IMR-90 (cell line): Measurements from ENCODE around the gene SLC40A1. TPM values are rescaled to one million over a fixed set of nuclear protein-coding genes. Genes with fewer than 3 reads are reported as not detected.

Experiments
- ATAC-seq: fragments of 200-7000 bp; cut with Tn5 transposase; 2 replicates; pipeline ENCODE4 v1.9.1; 2020; ENCODE audit warnings: low read depth, mild to moderate bottlenecking, moderate library complexity
- BruUV-seq: library from RNA; stranded (reverse); fragments of 400-500 nt; replicated peaks from 2 replicates; lab custom pipeline; 2021; lab: Mats Ljungman, UMichigan
- CTCF ChIA-PET: fragments of 300-600 bp; formaldehyde crosslinking; extraction: SDS; loops from one replicate; lab custom pipeline; 2021; ENCODE audit warnings: antibody characterized with exemption; lab: Yijun Ruan, JAX
- POLR2A ChIA-PET: fragments of 300-600 bp; sonication (Branson Sonifier 250); formaldehyde crosslinking; loops from one replicate; lab custom pipeline; 2022; ENCODE audit warnings: antibody characterized with exemption; ENCODE audit not compliant: unreplicated experiment; lab: Charles Lee
- DNase-seq: peaks from one replicate; pipeline ENCODE4 v3.0.0; 2013
- H2AFZ ChIP-seq: replicated peaks from 2 replicates; pipeline ENCODE3; 2013; ENCODE audit warnings: low read length, mild to moderate bottlenecking; ENCODE audit not compliant: poor library complexity
- H2AK5ac ChIP-seq: 2 replicates; pipeline ENCODE4 v1.6.1; 2013; ENCODE audit warnings: low read depth, low read length, inconsistent platforms
- H2AK9ac ChIP-seq: replicated peaks from 2 replicates; pipeline ENCODE3; 2013; ENCODE audit warnings: mild to moderate bottlenecking, low read depth, low read length, moderate library complexity; ENCODE audit not compliant: poor library complexity
- H2BK120ac ChIP-seq: 2 replicates; pipeline ENCODE4 v1.6.1; 2013; ENCODE audit warnings: low read depth, low read length, inconsistent platforms
- H2BK15ac ChIP-seq: 3 replicates; pipeline ENCODE4 v1.6.1; 2013; ENCODE audit warnings: low read depth, low read length, inconsistent platforms
- H2BK20ac ChIP-seq: 2 replicates; pipeline ENCODE4 v1.6.1; 2013; ENCODE audit warnings: low read depth, mild to moderate bottlenecking, inconsistent platforms, low read length, moderate library complexity
- H2BK5ac ChIP-seq: 2 replicates; pipeline ENCODE4 v1.6.1; 2013; ENCODE audit warnings: mild to moderate bottlenecking, low read depth, low read length, inconsistent platforms; ENCODE audit not compliant: poor library complexity, severe bottlenecking
- H3K14ac ChIP-seq: replicated peaks from 2 replicates; pipeline ENCODE4 v1.6.1; 2013; ENCODE audit warnings: low read depth, low read length, inconsistent platforms
- H3K18ac ChIP-seq: 2 replicates; pipeline ENCODE4 v1.6.1; 2013; ENCODE audit warnings: low read depth, low read length, control low read depth
- H3K23ac ChIP-seq: 2 replicates; pipeline ENCODE4 v1.6.1; 2013; ENCODE audit warnings: low read depth, low read length, inconsistent platforms
- H3K27ac ChIP-seq: 2 replicates; pipeline ENCODE4 v1.5.1; 2013; ENCODE audit warnings: mild to moderate bottlenecking, control low read depth, low read length; ENCODE audit not compliant: insufficient read depth
- H3K27me3 ChIP-seq: 2 replicates; pipeline ENCODE4 v1.6.1; 2013; ENCODE audit warnings: low read length; ENCODE audit not compliant: control insufficient read depth, insufficient read depth
- H3K36me3 ChIP-seq: 2 replicates; pipeline ENCODE4 v1.6.1; 2013; ENCODE audit warnings: low read length, mixed read lengths; ENCODE audit not compliant: control insufficient read depth, insufficient read depth
- H3K4ac ChIP-seq: 2 replicates; pipeline ENCODE4 v1.6.1; 2013; ENCODE audit warnings: low read depth, low read length, inconsistent platforms
- H3K4me1 ChIP-seq: 2 replicates; pipeline ENCODE4 v1.6.1; 2013; ENCODE audit warnings: low read length, mixed read lengths; ENCODE audit not compliant: control insufficient read depth, insufficient read depth
- H3K4me2 ChIP-seq: 2 replicates; pipeline ENCODE4 v1.6.1; 2013; ENCODE audit warnings: low read depth, mild to moderate bottlenecking, control low read depth, low read length, moderate library complexity
- H3K4me3 ChIP-seq: 2 replicates; pipeline ENCODE4 v1.5.1; 2013; ENCODE audit warnings: low read depth, mild to moderate bottlenecking, control low read depth, low read length, moderate library complexity; ENCODE audit not compliant: insufficient read depth
- H3K56ac ChIP-seq: 2 replicates; pipeline ENCODE4 v1.6.1; 2013; ENCODE audit warnings: low read length, inconsistent platforms; ENCODE audit not compliant: insufficient read depth; ENCODE audit errors: extremely low read depth
- H3K79me1 ChIP-seq, 2 experiments: 2 replicates each; pipeline ENCODE4 v1.6.1; 2013; ENCODE audit warnings: low read length in 2 of 2, inconsistent platforms in 1 of 2, low read depth in 1 of 2
- H3K9ac ChIP-seq: 2 replicates; pipeline ENCODE4 v1.6.1; 2013; ENCODE audit warnings: low read depth, low read length, control low read depth
- H3K9me1 ChIP-seq: 2 replicates; pipeline ENCODE4 v1.6.1; 2013; ENCODE audit warnings: low read length, inconsistent platforms; ENCODE audit not compliant: insufficient read depth
- H3K9me3 ChIP-seq: 2 replicates; pipeline ENCODE4 v1.6.1; 2013; ENCODE audit warnings: low read length; ENCODE audit not compliant: control insufficient read depth, insufficient read depth
- H4K20me1 ChIP-seq: 2 replicates; pipeline ENCODE4 v1.6.1; 2013; ENCODE audit warnings: low read length, inconsistent platforms; ENCODE audit not compliant: insufficient read depth
- H4K5ac ChIP-seq: 2 replicates; pipeline ENCODE4 v1.6.1; 2013; ENCODE audit warnings: mild to moderate bottlenecking, low read depth, low read length, control low read depth
- H4K8ac ChIP-seq, 2 experiments: 2 replicates each; pipeline ENCODE4 v1.6.1; 2013; ENCODE audit warnings: low read depth in 2 of 2, low read length in 2 of 2, control low read depth in 1 of 2, inconsistent platforms in 1 of 2
- H4K91ac ChIP-seq: 2 replicates; pipeline ENCODE4 v1.6.1; 2013; ENCODE audit warnings: low read depth, low read length, inconsistent platforms; ENCODE audit not compliant: insufficient read depth
- FOS ChIP-seq: fragments of 150-350 bp; IDR thresholded peaks from 2 replicates; pipeline ENCODE4 v1.6.1; 2016; ENCODE audit warnings: low read depth, low read length
- MXI1 ChIP-seq: IDR thresholded peaks from 2 replicates; pipeline ENCODE4 v1.6.1; 2012; ENCODE audit warnings: low read depth, mild to moderate bottlenecking, low read length, moderate library complexity, borderline replicate concordance
- RCOR1 ChIP-seq: IDR thresholded peaks from 2 replicates; pipeline ENCODE4 v1.6.1; 2012; ENCODE audit warnings: mild to moderate bottlenecking, low read length, improper control_type of control experiment; ENCODE audit not compliant: insufficient replicate concordance
- SMC3 ChIP-seq: fragments of 150-350 bp; IDR thresholded peaks from 2 replicates; pipeline ENCODE4 v1.6.1; 2016; ENCODE audit warnings: low read depth, mild to moderate bottlenecking, antibody characterized with exemption, low read length, moderate library complexity
- USF2 ChIP-seq: fragments of 150-350 bp; IDR thresholded peaks from 2 replicates; pipeline ENCODE4 v1.6.1; 2017; ENCODE audit warnings: mild to moderate bottlenecking, antibody characterized with exemption, low read length, low read depth
- WGBS, 2 experiments: methylation state at CpG; one replicate each; pipeline versions ENCODE4 v1.1.5 to v1.1.7; 2013; ENCODE audit warnings: missing lambda C conversion rate in 2 of 2; ENCODE audit not compliant: insufficient read length in 1 of 2; ENCODE audit errors: extremely low coverage in 2 of 2; 5-methylcytosine and 5-hydroxymethylcytosine counted together
- dilution Hi-C: fragments of 300-500 bp; cut with HindIII; formaldehyde crosslinking; loops from one replicate; pipeline ENCODE4 v1.14.3; 2018; ENCODE audit warnings: low sequenced_read_pairs; ENCODE audit not compliant: unreplicated experiment
- in situ Hi-C: fragments of 300-500 bp; cut with MboI; formaldehyde crosslinking; loops from 3 replicates; pipeline ENCODE4 v1.14.3; 2019; ENCODE audit warnings: low sequenced_read_pairs, inconsistent platforms, mixed read lengths
- intact Hi-C: fragments of 100-400 bp; cut with micrococcal nuclease; formaldehyde crosslinking; loops from 2 replicates; pipeline ENCODE4 v1.10.0; 2022
- polyA plus RNA-seq, 3 experiments: library from polyadenylated mRNA; depleted of rRNA; stranded (reverse); fragments of >200 nt; gene quantifications; 2 replicates each; pipeline ENCODE4 v1.2.3, GENCODE V29; 2012; ENCODE audit warnings: low replicate concordance in 1 of 3
- total RNA-seq: library from RNA; depleted of rRNA; stranded (reverse); fragments of >200 nt; gene quantifications from 2 replicates; pipeline ENCODE4 v1.2.3, GENCODE V29; 2012

Gene SLC40A1
- total and polyA plus RNA-seq, 2 of the 4 experiments (the other 2 are of a cell fraction): 1.5 to 5.0 TPM

- in situ Hi-C loops (no loop called here), dilution Hi-C loops (no loop called here), intact Hi-C loops (no loop called here)
- peak overlapping the region; percentile 88; the same call in 1 of the 2 replicates for H3K18ac ChIP-seq
- no peak for TF ChIP-seq FOS
- TF ChIP-seq RCOR1: no peak
- no peak for TF ChIP-seq USF2
- no peak for TF ChIP-seq MXI1
- TF ChIP-seq SMC3: no peak
- no peak overlapping the region for H3K4me2 ChIP-seq
- peak overlapping the region; percentile 94; the same call in 1 of the 2 replicates for H4K5ac ChIP-seq
- no peak overlapping the region for H4K91ac ChIP-seq
- no peaks in the 10 kb centered on the region for H3K36me3 ChIP-seq
- no peak overlapping the region for H3K27ac ChIP-seq
- no peak overlapping the region for H3K23ac ChIP-seq
- ATAC-seq (no peak), DNase-seq (no peak)
- ChIA-PET CTCF (no interaction called here), POLR2A (no interaction called here)
- H4K8ac ChIP-seq: 0 out of 4 replicates have a peak overlapping the region, but pooled peaks of 1 of the 2 experiments have one; percentile 1
- peak overlapping the region; percentile 13; the same call in 1 of the 2 replicates for H2AK5ac ChIP-seq
- H3K9me3 ChIP-seq: no peaks in the 10 kb centered on the region
- H3K4ac ChIP-seq: no peak overlapping the region
- no TSS peak for BruUV-seq
- H3K9me1 ChIP-seq: no peaks in the 10 kb centered on the region; the same call in 1 of the 2 replicates
- no peak overlapping the region for H3K56ac ChIP-seq
- H2BK15ac ChIP-seq: peak overlapping the region; percentile 37; the same call in 2 of the 3 replicates
- H3K79me1 ChIP-seq: no peaks in the 10 kb centered on the region
- H2AFZ ChIP-seq: no peak overlapping the region
- 59% methylated on average over 4 of the region's 4 CpGs; no CpG with 5 or more reads in 1 of the 2 experiments for WGBS, 2 experiments
- no peaks in the 10 kb centered on the region for H4K20me1 ChIP-seq
- peak overlapping the region; percentile 9 for H2BK20ac ChIP-seq
- H3K27me3 ChIP-seq: no peaks in the 10 kb centered on the region
- H3K4me3 ChIP-seq: no peak overlapping the region
- H2AK9ac ChIP-seq: no peak overlapping the region
- H3K4me1 ChIP-seq: peaks cover 13% of the 10 kb centered on the region
- no peak overlapping the region; the same call in 1 of the 2 replicates for H3K14ac ChIP-seq
- no peak overlapping the region for H3K9ac ChIP-seq
- H2BK5ac ChIP-seq: peak overlapping the region; percentile 54
- H2BK120ac ChIP-seq: peak overlapping the region; percentile 58
These were observed 34.0 kb upstream of the SLC40A1 start for GRCh38 chr2:189614585-189614984.
